Left renal cortex interstitium (tissue), 4 donors: Measurements from ENCODE around the gene ZNF711. TPM values are rescaled to one million over a fixed set of nuclear protein-coding genes. Genes with fewer than 3 reads are reported as not detected.
"Not testable (repeated sequence)": the region's sequence is repeated elsewhere in the genome, so short reads cannot be mapped to it uniquely, and the experiment has no call there.

Source experiments
- DNase-seq, 4 donors: peaks; one replicate each; pipeline ENCODE4 v3.0.0-alpha.2; 2013; ENCODE audit warnings: low read depth in 4 of 4, low spot score in 2 of 4, missing footprints in 1 of 4
- polyA plus RNA-seq, 4 donors: library from polyadenylated mRNA; unstranded; fragments of 120-200 nt; gene quantifications; one replicate each; pipeline ENCODE4 v1.2.1, GENCODE V29; 2013; ENCODE audit not compliant: insufficient read length in 4 of 4

Gene ZNF711
- 10 to 100 TPM; 61.7 to 85.0 (median 75.6) TPM for polyA plus RNA-seq

GRCh38 chrX:85243761-85244449, at the start of gene ZNF711, which contains the start of gene SATL1:
TSS of gene ZNF711 (plus strand) at chrX:85243991. CDS start at chrX:85247573, 3,582 bp downstream.
TSS of gene SATL1 (minus strand) at chrX:85243779. CDS start at chrX:85108968, 134,811 bp downstream.
- peak; percentile 39 to 85 (median 70) for DNase-seq

GRCh38 chrX:85196319-85196718, 47.5 kb upstream of the ZNF711 start:
- no peak for DNase-seq

- DNase-seq = no peak
These were observed 40.3 kb upstream of the ZNF711 start for GRCh38 chrX:85203461-85203970.

- DNase-seq = no peak
These were observed 29.8 kb upstream of the ZNF711 start for GRCh38 chrX:85213792-85214530.

- peak in 1 of 4 donors; percentile 2 for DNase-seq
These were observed 27.8 kb upstream of the ZNF711 start for GRCh38 chrX:85215946-85216345.

- DNase-seq = no peak
These were observed 22.4 kb upstream of the ZNF711 start for GRCh38 chrX:85221361-85221760.

- DNase-seq = no peak
These were observed 20.4 kb upstream of the ZNF711 start for GRCh38 chrX:85223359-85223758.

GRCh38 chrX:85243155-85243554, 636 bp upstream of the ZNF711 start:
- DNase-seq = peak in 2 of 4 donors; percentile 3 to 11

- DNase-seq = peak; percentile 18 to 48 (median 38)
These were observed 840 bp downstream of the ZNF711 start for GRCh38 chrX:85244450-85245211.

- DNase-seq = not testable (repeated sequence)
These were observed 41.5 kb downstream of the ZNF711 start for GRCh38 chrX:85285286-85285685.

- DNase-seq = no peak
These were observed 45.4 kb downstream of the ZNF711 start for GRCh38 chrX:85288992-85289723.

GRCh38 chrX:85303544-85303943, 59.8 kb downstream of the ZNF711 start:
- no peak for DNase-seq

GRCh38 chrX:85309717-85310116, 65.9 kb downstream of the ZNF711 start:
- DNase-seq = no peak

GRCh38 chrX:85311348-85311747, 67.6 kb downstream of the ZNF711 start:
- not testable (repeated sequence) for DNase-seq

Other genes starting within 250 kb of the ZNF711 start
- 10 to 100 TPM; 17.7 to 25.9 (median 22.2) TPM for gene APOOL, start 240.1 kb upstream of the ZNF711 start, polyA plus RNA-seq
- gene SATL1, start 212 bp upstream of the ZNF711 start, polyA plus RNA-seq = under 1 TPM; 0.49 to 0.84 (median 0.60) TPM
- gene POF1B, start 135.7 kb downstream of the ZNF711 start, polyA plus RNA-seq = under 1 TPM; 0.17 to 0.92 (median 0.40) TPM